GM19239 (cell line): Measurements from ENCODE around the gene ZNF738.
A peak's percentile ranks its signal among the peaks of the same experiment; 100 is the strongest.
"Not testable (repeated sequence)": the region's sequence is repeated elsewhere in the genome, so short reads cannot be mapped to it uniquely, and the experiment has no call there.

ENCODE experiments used
- DNase-seq: peaks from one replicate; pipeline ENCODE4 v3.0.0; 2011; ENCODE audit warnings: low spot score; ENCODE audit not compliant: insufficient read length
- FAIRE-seq: peaks from 2 replicates; lab custom pipeline; 2011; peaks lifted over from hg19 to GRCh38; lab: Jason Lieb, UNC

Gene ZNF738

GRCh38 chr19:21358768-21359451 lies at the start of gene ZNF738:
Gene ZNF738, plus strand, starts transcription at chr19:21359000. Its CDS starts 141 bp downstream, at chr19:21359141.
- DNase-seq (peak; percentile 57), FAIRE-seq (peak; percentile 93)

DNA sequence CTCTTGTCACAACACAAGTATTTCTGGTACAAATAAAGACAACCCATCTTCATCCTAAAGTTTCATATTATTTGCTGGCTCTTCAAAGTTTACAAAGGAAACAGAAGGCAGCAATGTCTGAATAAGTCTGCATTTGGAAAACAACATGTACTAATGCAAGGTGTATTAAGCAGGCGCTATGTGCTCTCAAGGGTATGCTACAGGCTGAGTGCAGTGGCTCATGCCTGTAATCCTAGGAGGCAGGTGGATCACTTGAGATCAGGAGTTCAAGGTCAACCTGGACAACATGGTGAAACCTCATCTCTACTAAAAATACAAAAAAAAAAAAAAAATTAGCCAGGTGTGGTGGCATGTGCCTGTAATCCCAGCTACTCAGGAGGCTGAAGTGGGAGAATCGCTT lies 46.0 kb upstream of the ZNF738 start:
- not testable (repeated sequence) for DNase-seq, FAIRE-seq

DNA sequence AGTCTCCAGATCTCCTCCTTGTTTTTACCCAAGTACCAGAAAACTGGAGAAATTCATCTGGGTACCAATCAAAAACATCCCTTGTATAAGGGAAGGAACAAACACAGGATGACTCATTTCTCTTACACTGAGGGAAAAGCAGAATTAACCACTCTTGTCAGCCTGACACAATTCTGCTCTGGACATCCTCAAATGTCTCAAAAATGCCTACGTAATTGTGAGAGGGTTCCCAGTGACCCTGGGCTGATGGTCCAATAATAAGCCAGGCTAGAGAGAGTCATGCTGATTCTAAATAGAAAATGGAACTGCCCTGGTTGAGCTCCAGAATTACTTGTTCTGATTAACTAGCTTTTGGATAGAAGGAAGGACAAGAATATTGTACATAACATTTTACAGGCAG lies 44.1 kb upstream of the ZNF738 start:
- no peak for DNase-seq
- FAIRE-seq = no peak

DNA sequence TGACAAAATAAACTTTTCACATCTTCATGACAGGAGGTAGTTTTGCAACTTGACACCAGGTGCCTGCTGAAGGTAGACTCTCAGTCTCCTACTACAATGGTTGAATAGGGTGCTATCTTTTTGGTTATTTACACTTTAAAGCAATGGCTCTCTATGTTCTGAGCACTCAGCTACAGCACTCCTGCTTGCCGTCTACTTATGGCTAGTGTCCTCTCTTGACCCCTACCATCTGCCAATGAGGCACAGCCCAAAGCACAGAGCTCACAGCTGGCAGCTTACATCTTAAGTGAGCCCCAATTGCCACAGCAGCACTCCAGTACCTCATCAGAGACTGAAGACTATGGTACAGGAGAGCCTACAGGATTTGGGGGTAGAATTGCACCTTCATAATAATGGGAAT lies 41.0 kb upstream of the ZNF738 start:
- DNase-seq (no peak), FAIRE-seq (no peak)

- DNase-seq = no peak
- no peak for FAIRE-seq
Observed at GRCh38 chr19:21321134-21321533, 37.7 kb upstream of the ZNF738 start.

DNA sequence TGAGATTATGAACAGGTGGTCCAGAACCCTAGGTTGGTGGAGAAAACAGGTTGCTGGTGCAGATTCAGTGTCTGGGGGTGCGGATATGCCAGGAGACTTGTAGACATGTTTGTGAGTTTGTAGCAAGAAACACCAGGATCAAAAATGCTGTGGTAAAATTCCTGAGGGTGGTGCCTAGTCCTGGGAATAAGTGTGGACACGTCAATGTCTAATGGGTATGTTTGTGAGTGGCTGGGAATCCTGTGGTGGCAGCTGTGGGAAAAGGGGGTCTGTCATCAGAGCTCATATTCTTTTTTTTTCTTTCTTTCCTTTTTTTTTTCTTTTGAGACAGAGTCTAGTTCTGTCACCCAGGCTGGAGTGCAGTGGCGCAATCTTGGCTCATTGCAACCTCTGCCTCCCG lies 36.8 kb upstream of the ZNF738 start:
- FAIRE-seq = no peak
- no peak for DNase-seq

DNA sequence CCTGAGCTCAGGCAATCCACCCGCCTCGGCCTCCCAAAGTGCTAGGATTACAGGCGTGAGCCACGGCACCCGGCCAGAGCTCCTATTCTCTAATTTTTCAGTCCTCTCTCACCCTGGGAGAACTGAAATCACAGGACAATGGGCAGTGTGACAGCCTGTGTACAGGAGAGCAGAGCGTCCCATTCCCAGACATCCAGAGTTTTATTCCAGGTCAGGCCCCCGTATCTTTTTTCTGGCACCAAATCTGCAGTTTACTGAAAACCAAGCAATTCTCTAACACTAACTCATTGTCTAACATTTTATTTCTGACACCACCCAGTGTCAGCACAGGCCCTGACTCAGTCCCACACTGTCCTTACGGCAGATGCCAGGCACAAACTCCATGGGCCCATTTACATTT lies 36.3 kb upstream of the ZNF738 start:
- FAIRE-seq = no peak
- no peak for DNase-seq

DNA sequence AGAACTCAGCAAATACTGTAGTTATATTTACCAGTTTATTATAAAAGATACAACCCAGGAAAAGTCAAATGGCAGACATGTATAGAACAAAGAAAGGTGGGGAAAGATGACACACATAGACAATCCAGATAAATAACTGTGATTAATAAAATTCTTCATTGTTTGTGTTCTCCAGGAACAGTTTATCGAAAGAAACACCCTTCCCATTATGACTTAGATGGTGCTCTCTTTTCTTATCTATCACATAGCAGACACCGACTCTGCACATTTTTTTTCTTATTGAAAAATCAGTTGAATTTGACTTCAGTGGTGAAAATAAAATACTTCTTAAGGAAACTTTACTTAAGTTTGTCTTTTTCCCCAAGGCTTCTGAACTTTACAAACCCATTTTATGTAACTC lies 35.8 kb upstream of the ZNF738 start:
- no peak for DNase-seq

GRCh38 chr19:21326169-21326568 lies 32.6 kb upstream of the ZNF738 start:
- FAIRE-seq = no peak

More for the DNA sequence above, 35.8 kb upstream of the ZNF738 start:
- no peak for FAIRE-seq

GRCh38 chr19:21328406-21328805 lies 30.4 kb upstream of the ZNF738 start:
- no peak for FAIRE-seq
- DNase-seq = peak; percentile 1

More at GRCh38 chr19:21326169-21326568, 32.6 kb upstream of the ZNF738 start:
- no peak for DNase-seq

DNA sequence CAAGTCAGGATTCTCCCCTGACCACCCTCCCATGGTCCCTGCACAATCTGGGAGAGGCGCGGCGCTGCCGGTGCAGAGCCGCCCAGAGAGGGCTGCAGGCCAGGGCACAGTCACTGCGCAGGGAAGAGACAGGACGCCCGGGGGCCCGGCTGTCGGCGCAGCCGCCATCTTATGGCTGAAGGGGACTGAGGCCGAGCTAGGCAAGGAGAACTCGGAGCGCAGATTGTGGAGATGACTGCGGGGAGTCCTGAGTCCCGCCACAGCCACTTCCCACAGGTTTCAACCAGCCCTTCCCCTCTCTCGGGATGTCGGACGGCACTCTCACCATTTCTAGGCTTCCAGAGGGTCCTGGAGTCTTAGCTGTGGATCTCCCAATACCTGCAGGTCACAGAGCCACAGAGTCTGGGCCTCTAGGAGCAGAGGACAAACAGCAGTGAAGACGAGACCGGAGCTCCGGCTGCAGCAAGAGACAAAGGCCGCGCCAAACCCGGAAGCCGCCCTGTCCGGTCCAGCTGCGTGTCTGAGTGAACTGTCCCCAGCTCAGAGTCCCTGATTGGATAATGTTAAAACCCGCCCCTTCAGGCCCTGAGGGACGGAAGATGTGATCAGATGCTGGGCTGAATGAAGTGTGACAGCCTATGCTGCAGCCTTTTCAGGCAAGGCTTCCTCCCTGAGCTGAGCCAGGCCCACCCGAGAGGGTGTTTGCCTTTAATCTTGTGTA lies 29.8 kb upstream of the ZNF738 start, which contains the start of gene ZNF708:
Gene ZNF708 (minus strand): TSS at position 526 of the 721 bp plus-strand sequence. CDS start 198 bp downstream, at position 328.
- peak; percentile 94 for FAIRE-seq
- peak; percentile 72 for DNase-seq

DNA sequence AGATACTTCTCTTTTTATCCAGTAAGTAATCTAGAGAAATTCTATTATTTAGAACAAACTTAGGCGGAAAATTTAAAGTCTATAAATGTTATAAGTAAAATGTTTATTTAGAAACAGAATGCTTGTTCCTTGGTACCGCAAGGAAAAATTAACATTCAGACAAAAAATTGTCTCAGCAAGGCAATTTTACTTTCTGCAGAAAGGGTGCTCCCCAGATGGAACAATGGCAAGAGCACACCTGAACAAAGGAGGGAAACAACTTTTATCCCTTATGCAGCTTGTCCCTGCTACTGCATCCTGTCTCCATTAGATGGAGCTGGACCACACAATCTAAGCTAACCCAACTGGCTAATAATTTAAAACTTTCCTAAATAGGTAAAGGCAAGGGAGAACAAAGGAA lies 23.1 kb upstream of the ZNF738 start:
- DNase-seq = no peak

DNA sequence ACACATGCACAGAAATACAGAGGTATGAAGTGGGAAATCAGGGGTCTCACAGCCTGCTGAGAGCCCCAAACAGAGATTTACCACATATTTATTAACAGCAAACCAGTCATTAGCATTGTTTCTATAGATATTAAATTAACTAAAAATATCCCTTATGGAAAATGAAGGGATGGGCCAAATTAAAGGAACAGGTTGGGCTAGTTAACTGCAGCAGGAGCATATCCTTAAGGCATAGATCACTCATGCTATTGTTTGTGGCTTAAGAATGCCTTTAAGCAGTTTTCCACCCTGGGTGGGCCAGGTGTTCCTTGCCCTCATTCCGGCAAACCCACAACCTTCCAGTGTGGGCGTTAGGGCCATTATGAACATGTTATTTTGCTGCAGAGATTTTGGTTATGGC lies 14.0 kb upstream of the ZNF738 start:
- FAIRE-seq, DNase-seq: not testable (repeated sequence)

More for the DNA sequence above, 23.1 kb upstream of the ZNF738 start:
- no peak for FAIRE-seq

- no peak for DNase-seq
- no peak for FAIRE-seq
Observed at GRCh38 chr19:21352830-21353229, 6.0 kb upstream of the ZNF738 start.

DNA sequence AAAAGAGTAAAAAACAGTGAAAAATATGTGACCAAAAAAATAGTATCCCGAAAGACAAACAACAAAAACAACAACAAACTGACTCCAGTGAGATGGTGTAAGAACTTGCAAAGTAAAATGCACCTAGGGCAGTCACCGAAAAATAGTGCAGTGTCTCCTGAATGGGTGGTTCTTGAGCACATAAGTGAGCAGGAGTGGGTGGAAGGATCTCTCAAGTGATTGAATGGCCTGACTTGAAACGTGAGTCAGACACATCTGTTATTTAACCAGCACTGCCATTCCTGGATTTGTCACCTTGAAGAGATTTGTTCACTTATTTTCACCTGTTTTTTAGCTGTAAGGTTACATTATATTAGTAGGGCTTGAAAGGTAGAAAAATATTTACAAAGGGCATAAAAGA lies 3.5 kb downstream of the ZNF738 start:
- FAIRE-seq = no peak

GRCh38 chr19:21383980-21384582 lies 25.3 kb downstream of the ZNF738 start:
- no peak for DNase-seq

More for the DNA sequence above, 3.5 kb downstream of the ZNF738 start:
- no peak for DNase-seq

DNA sequence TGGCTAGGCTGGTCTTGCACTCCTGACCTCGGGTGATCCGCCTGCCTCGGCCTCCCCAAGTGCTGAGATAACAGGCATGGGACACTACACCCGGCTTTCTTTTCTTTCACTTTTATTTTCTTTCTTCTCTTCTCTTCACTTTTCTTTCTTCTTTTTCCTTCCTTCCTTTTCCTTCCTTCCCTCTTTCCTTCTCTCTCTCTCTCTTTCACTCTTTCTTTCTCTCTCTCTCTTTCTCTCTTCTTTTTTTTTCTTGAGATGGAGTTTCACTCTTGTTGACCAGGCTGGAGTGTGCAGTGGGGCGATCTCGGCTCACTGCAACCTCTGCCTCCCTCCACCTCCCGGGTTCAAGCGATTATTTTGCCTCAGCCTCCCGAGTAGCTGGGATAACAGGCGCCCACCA lies 37.3 kb downstream of the ZNF738 start:
- no peak for DNase-seq
- no peak for FAIRE-seq

More at GRCh38 chr19:21383980-21384582, 25.3 kb downstream of the ZNF738 start:
- FAIRE-seq = no peak

DNA sequence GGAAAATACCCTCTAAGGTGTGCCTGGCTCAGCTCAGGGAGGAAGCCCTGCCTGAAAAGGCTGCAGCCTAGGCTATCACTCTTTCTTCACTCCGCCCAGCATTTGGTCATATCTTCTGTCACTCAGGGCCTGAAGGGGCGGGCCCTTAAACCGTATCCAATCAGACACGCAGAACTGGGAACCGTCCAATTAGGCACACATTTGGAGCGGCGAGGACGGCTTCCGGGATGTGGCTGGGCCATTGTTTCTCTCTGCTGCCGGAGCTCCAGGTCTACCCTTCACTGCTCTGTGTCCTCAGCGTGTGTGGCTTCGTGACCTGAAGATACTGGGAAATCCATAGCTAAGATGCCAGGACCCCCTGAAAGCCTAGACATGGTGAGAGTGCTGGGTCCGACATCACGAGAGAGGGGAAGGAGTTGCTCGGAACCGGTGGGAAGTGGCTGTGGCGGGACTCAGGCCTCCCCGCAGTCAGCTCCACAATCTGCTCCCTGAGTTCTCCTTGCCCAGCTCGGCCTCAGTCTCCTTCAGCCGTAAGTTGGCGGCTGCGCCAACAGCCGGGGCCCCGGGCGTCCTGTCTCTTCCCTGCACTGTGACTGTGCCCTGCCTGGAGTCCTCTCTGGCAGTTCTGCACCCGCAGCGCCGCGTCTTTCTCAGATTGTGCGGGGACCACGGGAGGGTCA lies 38.2 kb downstream of the ZNF738 start, which contains the start of gene ZNF493:
Gene ZNF493 (plus strand): TSS at position 241 of the 680 bp plus-strand sequence. CDS start 105 bp downstream, at position 346.
- FAIRE-seq = peak; percentile 99

GRCh38 chr19:21398851-21399250 lies 40.1 kb downstream of the ZNF738 start:
- FAIRE-seq = no peak
- no peak for DNase-seq

More for the DNA sequence above, 38.2 kb downstream of the ZNF738 start, which contains the start of gene ZNF493:
- DNase-seq = peak; percentile 51
